Erythroblast (primary cell): ENCODE data around the gene PRKCD.

Experiments used
- GATA1 ChIP-seq: IDR thresholded peaks from 2 replicates; pipeline ENCODE4 v1.6.1; 2011; ENCODE audit warnings: low read depth, mild to moderate bottlenecking, control low read depth, low read length, moderate library complexity
- POLR2A ChIP-seq: IDR thresholded peaks from 2 replicates; pipeline ENCODE4 v1.6.1; 2011; ENCODE audit warnings: mild to moderate bottlenecking, low read length

DNA sequence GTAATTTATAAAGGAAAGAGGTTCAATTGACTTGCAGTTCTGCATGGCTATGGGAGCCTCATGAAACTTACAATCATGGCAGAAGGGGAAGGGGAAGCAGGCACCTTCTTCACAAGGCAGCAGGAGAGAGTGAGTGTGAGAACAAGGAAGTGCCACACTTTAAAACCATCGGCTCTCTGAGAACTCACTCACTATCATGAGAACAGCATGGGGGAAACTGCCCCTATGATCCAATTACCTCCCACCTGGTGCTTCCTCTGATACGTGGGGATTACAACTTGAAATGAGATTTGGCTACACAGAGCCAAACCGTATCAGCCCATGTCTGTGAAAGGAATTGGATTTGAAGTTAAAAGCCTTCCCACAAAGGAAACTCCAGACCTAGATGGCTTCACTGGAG, 55.7 kb downstream of the PRKCD start:
- TF ChIP-seq POLR2A (no peak), GATA1 (no peak)
